GM12801 (cell line): ENCODE data around the gene SLIT1.

Source experiments
- TF ChIP-seq, protein P1 (sequence below): IDR thresholded peaks from one replicate; pipeline ENCODE4 v1.5.1; 2011; ENCODE audit warnings: control low read depth; ENCODE audit not compliant: insufficient read length; ENCODE audit errors: extremely low read depth

SLIT1 gene

DNA sequence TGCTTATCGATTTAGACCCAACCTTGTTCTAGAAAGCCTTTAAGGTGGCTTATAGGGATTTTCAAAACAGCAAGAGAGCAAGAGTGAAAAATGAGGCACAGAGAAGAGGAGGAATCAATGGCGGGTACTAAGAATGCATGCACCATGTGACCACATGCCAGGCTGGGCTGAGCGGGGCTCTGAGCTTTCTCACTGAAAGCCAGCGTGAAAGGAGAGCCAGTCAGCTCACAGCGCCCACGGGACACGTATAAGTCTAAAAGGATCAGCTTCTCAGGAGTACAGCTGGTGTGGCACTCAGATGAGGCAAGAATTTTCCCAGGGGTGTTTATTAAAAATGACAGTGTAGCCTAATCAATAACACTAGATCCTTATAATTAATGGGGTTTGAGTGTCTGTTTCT lies 114.3 kb downstream of the SLIT1 start:
- TF ChIP-seq, protein P1, sequence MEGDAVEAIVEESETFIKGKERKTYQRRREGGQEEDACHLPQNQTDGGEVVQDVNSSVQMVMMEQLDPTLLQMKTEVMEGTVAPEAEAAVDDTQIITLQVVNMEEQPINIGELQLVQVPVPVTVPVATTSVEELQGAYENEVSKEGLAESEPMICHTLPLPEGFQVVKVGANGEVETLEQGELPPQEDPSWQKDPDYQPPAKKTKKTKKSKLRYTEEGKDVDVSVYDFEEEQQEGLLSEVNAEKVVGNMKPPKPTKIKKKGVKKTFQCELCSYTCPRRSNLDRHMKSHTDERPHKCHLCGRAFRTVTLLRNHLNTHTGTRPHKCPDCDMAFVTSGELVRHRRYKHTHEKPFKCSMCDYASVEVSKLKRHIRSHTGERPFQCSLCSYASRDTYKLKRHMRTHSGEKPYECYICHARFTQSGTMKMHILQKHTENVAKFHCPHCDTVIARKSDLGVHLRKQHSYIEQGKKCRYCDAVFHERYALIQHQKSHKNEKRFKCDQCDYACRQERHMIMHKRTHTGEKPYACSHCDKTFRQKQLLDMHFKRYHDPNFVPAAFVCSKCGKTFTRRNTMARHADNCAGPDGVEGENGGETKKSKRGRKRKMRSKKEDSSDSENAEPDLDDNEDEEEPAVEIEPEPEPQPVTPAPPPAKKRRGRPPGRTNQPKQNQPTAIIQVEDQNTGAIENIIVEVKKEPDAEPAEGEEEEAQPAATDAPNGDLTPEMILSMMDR = no peak

DNA sequence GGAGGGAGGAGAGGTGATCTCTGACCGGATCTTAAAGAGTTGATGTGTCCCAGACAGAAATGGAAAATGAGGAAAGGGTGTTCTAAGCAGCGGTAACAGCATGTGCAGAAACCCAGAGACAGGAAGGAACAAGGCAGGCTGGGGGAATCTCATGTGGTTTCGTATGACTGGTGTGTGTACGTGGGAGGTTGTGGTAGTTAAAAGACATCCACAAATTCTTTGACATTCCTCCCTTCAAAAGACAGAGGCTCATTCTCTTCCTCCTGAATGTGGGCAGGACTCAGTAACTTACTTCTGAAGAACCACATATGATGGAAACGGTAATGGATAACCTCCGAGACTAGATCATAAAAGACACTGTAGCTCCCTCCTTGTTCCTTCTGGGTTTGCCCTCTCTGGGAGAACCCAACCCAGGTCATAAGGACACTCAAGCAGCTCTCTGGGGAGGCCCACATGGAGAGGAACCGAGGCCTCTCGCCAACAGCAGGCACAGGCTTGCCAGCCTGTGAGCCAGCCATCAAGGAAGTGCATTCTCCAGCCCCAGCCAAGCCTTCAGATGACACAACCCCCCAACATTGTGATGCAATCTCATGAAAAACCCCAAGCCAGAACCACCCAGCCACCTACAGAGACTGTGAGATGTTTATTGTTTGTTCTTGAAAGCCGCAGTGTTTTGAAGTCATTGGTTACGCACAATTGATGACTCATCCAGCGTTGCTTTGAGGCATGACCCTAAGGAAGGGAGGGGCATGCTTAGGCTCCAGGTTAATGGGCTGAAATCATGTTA lies 116.0 kb downstream of the SLIT1 start:
- TF ChIP-seq, protein P1 = no peak

DNA sequence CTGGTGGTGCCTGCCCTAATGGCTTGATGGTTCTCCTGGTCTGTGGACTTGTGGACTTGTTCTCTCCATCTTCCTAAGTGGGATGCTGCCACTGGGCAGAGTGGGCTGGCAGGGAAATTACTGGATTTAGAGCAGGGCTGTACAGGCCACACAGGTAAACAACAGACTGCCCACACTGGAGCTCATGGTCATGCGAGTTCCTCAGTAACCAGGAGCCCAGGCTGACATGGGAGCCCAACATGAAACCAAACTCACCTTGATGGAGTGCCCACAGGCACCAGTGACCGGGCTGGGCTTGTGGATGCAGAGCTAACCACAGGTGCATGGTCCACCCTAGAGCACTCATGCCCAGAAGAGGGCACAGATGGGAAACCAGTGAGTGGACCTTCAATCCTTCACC lies 116.7 kb downstream of the SLIT1 start:
- TF ChIP-seq, protein P1 = no peak

DNA sequence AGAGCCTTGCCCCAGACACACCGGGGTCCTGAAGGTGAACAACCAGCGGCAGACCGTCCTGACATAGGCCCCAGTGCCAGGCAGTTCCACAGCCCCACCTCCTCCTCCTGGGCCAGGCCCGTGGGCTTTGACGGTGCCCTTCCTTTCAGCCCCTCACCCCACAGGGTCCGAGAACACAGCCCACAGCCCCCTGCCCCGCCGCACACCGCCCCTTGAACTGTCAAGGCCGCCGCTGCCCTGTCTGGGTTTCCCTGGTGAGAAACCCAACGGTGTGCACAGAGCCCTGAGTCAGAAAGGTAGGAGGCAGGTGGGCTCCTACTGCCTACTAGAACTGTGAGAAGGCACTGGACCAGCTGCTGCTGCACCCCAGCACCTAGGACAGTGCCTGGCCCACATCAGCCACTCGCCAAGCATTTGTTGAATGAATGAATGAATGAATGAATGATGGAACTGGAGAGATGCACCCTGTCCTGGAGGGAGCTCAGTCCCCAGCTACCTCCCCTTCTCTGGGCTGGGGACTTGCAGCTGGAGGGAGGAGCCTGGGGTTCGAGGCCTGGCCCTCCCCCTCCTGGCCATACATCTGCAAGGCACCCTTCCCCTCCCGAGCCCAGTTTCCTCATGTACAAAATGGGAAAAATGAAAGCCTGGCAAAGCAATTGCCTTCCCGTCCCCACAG lies 117.9 kb downstream of the SLIT1 start:
- TF ChIP-seq, protein P1 = no peak

DNA sequence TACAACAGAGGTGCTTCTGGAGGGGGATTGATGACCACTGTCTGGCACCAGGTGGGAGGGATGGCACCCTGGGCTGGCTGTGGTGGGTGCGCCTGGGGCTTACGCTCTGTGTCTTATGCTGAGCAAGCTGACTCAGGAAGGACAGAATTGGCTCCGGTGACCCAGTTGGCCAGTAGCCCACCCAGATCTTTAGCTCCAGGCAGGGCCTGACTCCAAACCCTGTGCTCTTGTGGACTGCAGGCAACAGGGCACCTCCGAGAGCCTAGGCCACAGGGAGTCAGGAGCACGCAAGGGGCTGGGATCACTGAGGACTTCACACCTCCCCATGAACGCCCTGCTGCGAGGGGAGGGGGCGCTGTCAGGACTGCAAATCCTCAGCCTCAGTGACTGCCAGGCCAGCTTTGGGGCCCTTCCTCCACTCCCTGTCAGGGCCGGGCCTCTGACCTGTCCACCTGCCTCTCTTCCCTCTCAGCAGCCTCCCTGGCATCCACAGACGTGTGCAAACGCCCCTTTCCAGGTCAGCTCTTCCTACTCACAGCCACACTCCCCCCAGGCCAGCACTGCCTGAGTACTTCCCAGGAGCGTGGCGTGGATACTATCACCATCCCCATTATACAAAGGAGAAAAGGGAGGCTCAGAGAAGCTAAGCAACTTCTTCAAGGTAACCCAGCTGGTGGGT lies 118.7 kb downstream of the SLIT1 start:
- TF ChIP-seq, protein P1 = no peak

DNA sequence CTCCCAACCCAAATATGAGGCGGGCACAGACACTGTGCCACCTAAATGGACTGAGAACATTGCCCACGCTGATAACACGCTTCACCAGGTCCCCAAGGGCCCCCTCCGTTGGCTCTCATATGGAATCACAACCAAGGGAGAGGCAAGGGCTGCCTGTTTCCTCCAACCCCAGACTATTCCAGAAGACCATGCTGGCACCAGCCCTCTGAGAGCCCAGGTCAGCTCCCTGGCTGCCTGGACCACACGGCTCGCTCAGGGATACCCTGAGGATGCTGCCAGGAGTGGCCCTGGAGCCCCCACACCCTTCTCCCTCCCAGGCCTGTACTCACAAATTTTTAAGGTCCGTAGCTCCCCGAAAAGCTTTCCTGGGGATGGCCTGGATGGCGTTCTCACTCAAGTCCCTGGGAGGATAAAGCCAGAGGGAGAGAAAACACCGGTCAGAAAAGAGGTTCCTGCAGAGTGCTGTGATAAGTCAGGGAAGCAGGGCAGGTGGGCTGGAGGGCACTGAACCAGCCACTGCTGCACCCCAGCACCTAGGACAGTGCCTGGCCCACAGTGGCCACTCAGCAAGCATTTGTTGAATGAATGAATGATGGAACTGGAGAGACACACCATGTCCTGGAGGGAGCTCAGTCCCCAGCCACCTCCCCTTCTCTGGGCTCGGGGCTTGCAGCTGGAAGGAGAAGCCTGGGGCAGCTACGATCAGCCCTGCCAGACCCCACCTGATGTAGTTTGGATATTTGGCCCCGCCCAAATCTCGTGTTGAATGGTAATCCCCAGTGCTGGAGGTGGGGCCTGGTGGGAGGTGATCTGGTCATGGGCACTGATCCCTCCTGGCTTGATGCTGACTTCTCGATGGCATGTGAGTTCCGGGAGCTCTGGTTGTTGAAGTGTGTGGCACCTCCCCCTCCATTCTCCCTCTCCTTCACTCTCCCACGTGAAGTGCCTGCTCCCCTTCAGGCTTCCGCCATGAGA lies 119.8 kb downstream of the SLIT1 start:
- TF ChIP-seq, protein P1 = no peak

DNA sequence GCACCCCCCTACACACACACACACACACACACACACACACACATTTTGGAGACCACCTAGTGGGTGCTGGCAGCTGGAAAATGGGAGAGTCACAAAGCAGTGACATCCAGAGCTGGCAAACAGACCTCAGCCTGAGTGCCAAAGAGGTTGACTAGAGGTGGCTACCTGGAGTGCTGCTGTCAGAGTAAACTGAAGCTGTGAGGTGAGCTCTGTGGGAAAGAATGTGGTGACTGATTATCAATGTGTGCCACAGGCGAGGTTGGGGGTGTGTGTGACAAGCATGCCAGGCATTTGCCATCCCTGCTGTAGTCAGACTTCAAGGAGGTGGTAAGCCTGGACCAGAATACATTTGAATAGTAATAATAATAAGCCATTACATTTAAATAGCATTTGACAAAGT lies 120.6 kb downstream of the SLIT1 start:
- TF ChIP-seq, protein P1 = no peak
